ENCODE results near the gene CIB4. TPM values are rescaled to one million over a fixed set of nuclear protein-coding genes. Genes with fewer than 3 reads are reported as not detected.

Gene CIB4
- total and polyA plus RNA-seq, 9 donors: 3.9 TPM; not detected in 8

DNA sequence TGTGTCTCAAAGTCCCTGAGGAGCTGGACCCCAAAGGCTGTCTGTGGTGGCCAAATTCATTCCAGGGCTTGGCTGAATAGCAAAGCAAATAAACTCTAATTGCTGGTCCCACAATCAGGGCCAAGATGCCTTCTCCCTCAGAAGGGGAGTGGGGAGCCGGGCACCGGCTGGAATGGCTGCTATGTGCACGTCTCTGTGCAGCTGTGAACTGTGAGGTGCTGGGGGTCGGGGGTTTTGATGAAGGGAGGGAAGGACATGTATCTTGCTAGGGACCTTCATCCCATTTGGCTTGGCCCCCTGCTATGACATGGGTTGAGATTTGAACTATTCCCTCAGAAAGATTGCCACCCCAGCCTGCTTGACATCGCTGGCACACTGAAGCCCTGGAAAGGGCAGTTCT, 60.4 kb downstream of the CIB4 start:
- Histone ChIP-seq H3K27ac (no peak overlapping the region), H3K27me3 (no peaks in the 10 kb centered on the region), H3K36me3 (no peaks in the 10 kb centered on the region), H3K9me3 (no peaks in the 10 kb centered on the region), H3K4me3 (no peak overlapping the region), H3K4me1 (ENCODE audit: insufficient read depth) (no peaks in the 10 kb centered on the region)
- TF ChIP-seq, protein P1, sequence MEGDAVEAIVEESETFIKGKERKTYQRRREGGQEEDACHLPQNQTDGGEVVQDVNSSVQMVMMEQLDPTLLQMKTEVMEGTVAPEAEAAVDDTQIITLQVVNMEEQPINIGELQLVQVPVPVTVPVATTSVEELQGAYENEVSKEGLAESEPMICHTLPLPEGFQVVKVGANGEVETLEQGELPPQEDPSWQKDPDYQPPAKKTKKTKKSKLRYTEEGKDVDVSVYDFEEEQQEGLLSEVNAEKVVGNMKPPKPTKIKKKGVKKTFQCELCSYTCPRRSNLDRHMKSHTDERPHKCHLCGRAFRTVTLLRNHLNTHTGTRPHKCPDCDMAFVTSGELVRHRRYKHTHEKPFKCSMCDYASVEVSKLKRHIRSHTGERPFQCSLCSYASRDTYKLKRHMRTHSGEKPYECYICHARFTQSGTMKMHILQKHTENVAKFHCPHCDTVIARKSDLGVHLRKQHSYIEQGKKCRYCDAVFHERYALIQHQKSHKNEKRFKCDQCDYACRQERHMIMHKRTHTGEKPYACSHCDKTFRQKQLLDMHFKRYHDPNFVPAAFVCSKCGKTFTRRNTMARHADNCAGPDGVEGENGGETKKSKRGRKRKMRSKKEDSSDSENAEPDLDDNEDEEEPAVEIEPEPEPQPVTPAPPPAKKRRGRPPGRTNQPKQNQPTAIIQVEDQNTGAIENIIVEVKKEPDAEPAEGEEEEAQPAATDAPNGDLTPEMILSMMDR (IDR thresholded peaks at IDR 0.05): no peak
- TF ChIP-seq EP300 (IDR thresholded peaks at IDR 0.05): no peak
- no peak for TF ChIP-seq POLR2A (IDR thresholded peaks at IDR 0.05)
- 78 to 86% (median 81%) methylated on average over 5 of the region's 5 CpGs for WGBS, 3 donors
- intact Hi-C loops (cut with DNase I): no loop called here
- peak in 1 of 5 donors; percentile 8 for DNase-seq

- 86 to 91% (median 88%) methylated on average over 6 of the region's 6 CpGs for WGBS, 3 donors
- no peak for TF ChIP-seq EP300 (IDR thresholded peaks at IDR 0.05)
- TF ChIP-seq, protein P1 (IDR thresholded peaks at IDR 0.05): no peak
- no peak for TF ChIP-seq POLR2A (IDR thresholded peaks at IDR 0.05)
- DNase-seq: peak in 1 of 5 donors; percentile 12
These were observed 61.0 kb downstream of the CIB4 start for GRCh38 chr2:26580151-26580550.

DNA sequence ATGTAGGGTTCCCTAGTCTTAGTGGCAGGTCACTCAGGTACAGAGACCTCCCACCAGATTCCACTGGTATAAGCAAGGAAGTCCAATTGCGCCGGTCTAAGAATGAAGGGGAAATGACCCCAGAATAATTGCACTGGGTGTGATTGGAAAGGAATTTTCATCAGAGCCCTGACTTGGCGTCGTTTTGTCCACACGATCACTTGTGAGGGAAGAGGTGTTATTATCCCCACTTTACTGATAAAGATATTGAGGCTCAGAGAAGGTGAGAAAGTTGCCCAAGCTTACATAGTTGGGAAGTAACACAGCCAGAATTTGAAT, 61.5 kb downstream of the CIB4 start:
- Histone ChIP-seq H3K4me3 (no peak overlapping the region), H3K4me1 (ENCODE audit: insufficient read depth) (no peaks in the 10 kb centered on the region), H3K36me3 (no peaks in the 10 kb centered on the region), H3K27me3 (no peaks in the 10 kb centered on the region), H3K27ac (no peak overlapping the region), H3K9me3 (no peaks in the 10 kb centered on the region)
- no peak for DNase-seq
- intact Hi-C loops (cut with DNase I): loop anchor here in 1 of 4 donors (10.0 kb wide), 2 partner anchors 225 to 625 kb away; no protein-coding TSS in a partner anchor
- WGBS, 3 donors: 66 to 68% (median 67%) methylated on average over 5 of the region's 5 CpGs
- TF ChIP-seq EP300 (IDR thresholded peaks at IDR 0.05) (no peak), POLR2A (IDR thresholded peaks at IDR 0.05) (no peak)
- TF ChIP-seq, protein P1 (IDR thresholded peaks at IDR 0.05): no peak

More at GRCh38 chr2:26580151-26580550, 61.0 kb downstream of the CIB4 start:
- Histone ChIP-seq H3K9me3 (no peaks in the 10 kb centered on the region), H3K4me1 (ENCODE audit: insufficient read depth) (no peaks in the 10 kb centered on the region), H3K4me3 (no peak overlapping the region), H3K27ac (no peak overlapping the region), H3K27me3 (no peaks in the 10 kb centered on the region), H3K36me3 (no peaks in the 10 kb centered on the region)
- intact Hi-C loops (cut with DNase I): no loop called here

GRCh38 chr2:26579025-26579722, 62.0 kb downstream of the CIB4 start:
- WGBS, 3 donors: 81 to 85% (median 83%) methylated on average over 11 of the region's 11 CpGs
- DNase-seq: peak in 1 of 5 donors; percentile 15

More at GRCh38 chr2:26579025-26579722, 62.0 kb downstream of the CIB4 start:
- Histone ChIP-seq H3K4me1 (ENCODE audit: insufficient read depth) (no peaks in the 10 kb centered on the region), H3K9me3 (no peaks in the 10 kb centered on the region), H3K27ac (no peak overlapping the region), H3K36me3 (no peaks in the 10 kb centered on the region), H3K27me3 (no peaks in the 10 kb centered on the region), H3K4me3 (no peak overlapping the region)
- TF ChIP-seq EP300 (IDR thresholded peaks at IDR 0.05): no peak
- TF ChIP-seq, protein P1 (IDR thresholded peaks at IDR 0.05): no peak
- TF ChIP-seq POLR2A (IDR thresholded peaks at IDR 0.05): no peak
- intact Hi-C loops (cut with DNase I): loop anchor here in 1 of 4 donors (10.0 kb wide), 2 partner anchors 224 to 624 kb away; no protein-coding TSS in a partner anchor

All from ovary (tissue), 9 donors.